ENCODE results near the gene ASPG.

ASPG gene

GRCh38 chr14:104093366-104094055 lies 8.0 kb downstream of the ASPG start:
- no peak for DNase-seq (ENCODE audit: low read depth)

GRCh38 chr14:104094056-104094708 lies 8.7 kb downstream of the ASPG start:
- DNase-seq (ENCODE audit: low read depth) = no peak

- DNase-seq (ENCODE audit: low read depth) = no peak
Observed at GRCh38 chr14:104094709-104095425, 9.4 kb downstream of the ASPG start.

GRCh38 chr14:104095426-104096310 lies 10.2 kb downstream of the ASPG start:
- DNase-seq (ENCODE audit: low read depth) = no peak

- no peak for DNase-seq (ENCODE audit: low read depth)
Observed at GRCh38 chr14:104096318-104096717, 10.8 kb downstream of the ASPG start.

- no peak for DNase-seq (ENCODE audit: low read depth)
Observed at GRCh38 chr14:104096751-104097700, 11.5 kb downstream of the ASPG start.

GRCh38 chr14:104098272-104099095 lies 13.0 kb downstream of the ASPG start:
- no peak for DNase-seq (ENCODE audit: low read depth)

- no peak for DNase-seq (ENCODE audit: low read depth)
Observed at GRCh38 chr14:104099096-104100041, 13.9 kb downstream of the ASPG start.

- no peak for DNase-seq (ENCODE audit: low read depth)
Observed at GRCh38 chr14:104100171-104101085, 14.9 kb downstream of the ASPG start.

- DNase-seq (ENCODE audit: low read depth) = no peak
Observed at GRCh38 chr14:104101086-104101621, 15.7 kb downstream of the ASPG start.

GRCh38 chr14:104101651-104102281 lies 16.3 kb downstream of the ASPG start:
- no peak for DNase-seq (ENCODE audit: low read depth)

- no peak for DNase-seq (ENCODE audit: low read depth)
Observed at GRCh38 chr14:104102282-104102914, 16.9 kb downstream of the ASPG start.

- no peak for DNase-seq (ENCODE audit: low read depth)
Observed at GRCh38 chr14:104103061-104103445, 17.6 kb downstream of the ASPG start.

GRCh38 chr14:104103446-104104075 lies 18.1 kb downstream of the ASPG start:
- no peak for DNase-seq (ENCODE audit: low read depth)

- DNase-seq (ENCODE audit: low read depth) = no peak
Observed at GRCh38 chr14:104104076-104104901, 18.8 kb downstream of the ASPG start.
